Panc1 (cell line): ENCODE data around the gene NOP16. TPM values are rescaled to one million over a fixed set of nuclear protein-coding genes. Genes with fewer than 3 reads are reported as not detected.

ENCODE experiments used
- ATAC-seq: fragments of 200-7000 bp; cut with Tn5 transposase; 2 replicates; pipeline ENCODE4 v1.9.1; 2020; ENCODE audit warnings: mild to moderate bottlenecking, moderate library complexity
- BruUV-seq: library from RNA; stranded (reverse); fragments of 400-500 nt; replicated peaks from 2 replicates; lab custom pipeline; 2021; lab: Mats Ljungman, UMichigan
- CTCF ChIA-PET: fragments of 300-600 bp; sonication (Branson Sonifier 250); formaldehyde crosslinking; loops from one replicate; lab custom pipeline; 2022; ENCODE audit warnings: antibody characterized with exemption; lab: Charles Lee
- POLR2A ChIA-PET: fragments of 300-600 bp; sonication (Branson Sonifier 250); formaldehyde crosslinking; loops from one replicate; lab custom pipeline; 2022; ENCODE audit warnings: antibody characterized with exemption; lab: Charles Lee
- DNase-seq: peaks from one replicate; pipeline ENCODE4 v3.0.0-alpha.2; 2010; ENCODE audit warnings: low read depth, low spot score
- H3K27ac ChIP-seq: 2 replicates; pipeline ENCODE4 v1.5.1; 2011; ENCODE audit warnings: mild to moderate bottlenecking, low read length, inconsistent platforms
- H3K27me3 ChIP-seq: fragments of 200-500 bp; sonication (Bioruptor generic); 2 replicates; pipeline ENCODE4 v1.6.0; 2014; ENCODE audit warnings: low read length, inconsistent platforms; ENCODE audit not compliant: control insufficient read depth, insufficient read depth
- H3K36me3 ChIP-seq: fragments of 200-500 bp; sonication (Bioruptor generic); 2 replicates; pipeline ENCODE4 v1.5.1; 2014; ENCODE audit warnings: inconsistent platforms, mild to moderate bottlenecking, low read length, moderate library complexity; ENCODE audit not compliant: control insufficient read depth, insufficient read depth
- H3K4me1 ChIP-seq: 2 replicates; pipeline ENCODE4 v1.5.1; 2011; ENCODE audit warnings: inconsistent platforms, mild to moderate bottlenecking, low read length, moderate library complexity; ENCODE audit not compliant: control insufficient read depth, insufficient read depth
- H3K4me3 ChIP-seq, 2 experiments: 2 replicates each; pipeline ENCODE4 v1.5.1; 2011 to 2012; ENCODE audit warnings: low read depth in 2 of 2, low read length in 2 of 2, mild to moderate bottlenecking in 2 of 2, inconsistent platforms in 1 of 2, moderate library complexity in 1 of 2
- H3K9me3 ChIP-seq: fragments of 200-500 bp; sonication (Bioruptor generic); 2 replicates; pipeline ENCODE4 v1.5.1; 2014; ENCODE audit warnings: low read depth, mild to moderate bottlenecking, inconsistent platforms, low read length, moderate library complexity; ENCODE audit not compliant: control insufficient read depth, insufficient read depth
- POLR2AphosphoS5 ChIP-seq: IDR thresholded peaks from 2 replicates; pipeline ENCODE4 v1.6.1; 2012; ENCODE audit warnings: mild to moderate bottlenecking, low read depth, low read length, moderate library complexity
- SIN3A ChIP-seq: IDR thresholded peaks from 2 replicates; pipeline ENCODE4 v1.6.1; 2012; ENCODE audit warnings: low read depth, mild to moderate bottlenecking, low read length, moderate library complexity, borderline replicate concordance; ENCODE audit not compliant: insufficient read depth
- TCF7L2 ChIP-seq: IDR thresholded peaks from 2 replicates; pipeline ENCODE4 v1.6.1; 2011; ENCODE audit warnings: mild to moderate bottlenecking, low read depth, low read length, inconsistent platforms
- in situ Hi-C: cut with HindIII; loops from 2 replicates; pipeline ENCODE4 v1.10.0; 2016; ENCODE audit warnings: low sequenced_read_pairs, low pct_unique_long_range_greater_than_20kb
- intact Hi-C: fragments of 100-400 bp; cut with micrococcal nuclease; formaldehyde crosslinking; loops from one replicate; pipeline ENCODE4 v1.10.0; 2022; ENCODE audit not compliant: unreplicated experiment
- total RNA-seq: library from RNA; stranded (reverse); gene quantifications from one replicate; pipeline ENCODE4 v1.2.1, GENCODE V29; 2021; ENCODE audit not compliant: unreplicated experiment
- TF ChIP-seq, protein P1 (sequence below): fragments of 450-650 bp; IDR thresholded peaks from 2 replicates; pipeline ENCODE4 v1.5.1; 2017; ENCODE audit warnings: mild to moderate bottlenecking
- TF ChIP-seq, protein P2 (sequence below), 2 experiments: IDR thresholded peaks; 2 replicates each; pipeline ENCODE4 v1.6.1; 2011 to 2012; ENCODE audit warnings: low read depth in 2 of 2, control low read depth in 1 of 2, low read length in 1 of 2, mild to moderate bottlenecking in 1 of 2, moderate library complexity in 1 of 2; ENCODE audit not compliant: insufficient read depth in 1 of 2

NOP16 gene
- total RNA-seq, 1 experiment from 2014 or later = 76.2 TPM

DNA sequence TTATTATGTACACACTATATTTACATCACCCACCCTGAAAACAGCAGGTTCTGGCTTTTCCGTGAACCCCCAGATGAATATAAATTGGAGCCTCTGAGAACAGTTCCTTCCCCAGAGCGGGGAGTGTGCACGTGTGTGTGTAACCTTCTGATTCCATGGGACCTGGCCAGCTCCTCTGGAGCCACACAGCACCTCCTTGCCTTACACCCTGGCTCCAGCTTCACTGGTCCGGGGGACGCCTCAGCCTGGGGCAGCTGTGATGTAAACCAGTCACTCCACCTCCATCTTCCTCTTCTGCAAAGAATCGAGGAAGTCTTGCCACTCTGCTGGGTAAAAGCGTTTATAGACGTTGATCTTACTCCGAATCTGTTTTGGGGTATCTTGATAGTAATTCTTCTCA, 4.4 kb downstream of the NOP16 start:
- ChIA-PET CTCF (no interaction called here), POLR2A (no interaction called here)
- in situ Hi-C loops (no loop called here), intact Hi-C loops (no loop called here)
- TF ChIP-seq, protein P1, sequence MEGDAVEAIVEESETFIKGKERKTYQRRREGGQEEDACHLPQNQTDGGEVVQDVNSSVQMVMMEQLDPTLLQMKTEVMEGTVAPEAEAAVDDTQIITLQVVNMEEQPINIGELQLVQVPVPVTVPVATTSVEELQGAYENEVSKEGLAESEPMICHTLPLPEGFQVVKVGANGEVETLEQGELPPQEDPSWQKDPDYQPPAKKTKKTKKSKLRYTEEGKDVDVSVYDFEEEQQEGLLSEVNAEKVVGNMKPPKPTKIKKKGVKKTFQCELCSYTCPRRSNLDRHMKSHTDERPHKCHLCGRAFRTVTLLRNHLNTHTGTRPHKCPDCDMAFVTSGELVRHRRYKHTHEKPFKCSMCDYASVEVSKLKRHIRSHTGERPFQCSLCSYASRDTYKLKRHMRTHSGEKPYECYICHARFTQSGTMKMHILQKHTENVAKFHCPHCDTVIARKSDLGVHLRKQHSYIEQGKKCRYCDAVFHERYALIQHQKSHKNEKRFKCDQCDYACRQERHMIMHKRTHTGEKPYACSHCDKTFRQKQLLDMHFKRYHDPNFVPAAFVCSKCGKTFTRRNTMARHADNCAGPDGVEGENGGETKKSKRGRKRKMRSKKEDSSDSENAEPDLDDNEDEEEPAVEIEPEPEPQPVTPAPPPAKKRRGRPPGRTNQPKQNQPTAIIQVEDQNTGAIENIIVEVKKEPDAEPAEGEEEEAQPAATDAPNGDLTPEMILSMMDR = no peak
- TF ChIP-seq SIN3A (no peak), TCF7L2 (no peak), POLR2AphosphoS5 (no peak)
- TF ChIP-seq, protein P2, sequence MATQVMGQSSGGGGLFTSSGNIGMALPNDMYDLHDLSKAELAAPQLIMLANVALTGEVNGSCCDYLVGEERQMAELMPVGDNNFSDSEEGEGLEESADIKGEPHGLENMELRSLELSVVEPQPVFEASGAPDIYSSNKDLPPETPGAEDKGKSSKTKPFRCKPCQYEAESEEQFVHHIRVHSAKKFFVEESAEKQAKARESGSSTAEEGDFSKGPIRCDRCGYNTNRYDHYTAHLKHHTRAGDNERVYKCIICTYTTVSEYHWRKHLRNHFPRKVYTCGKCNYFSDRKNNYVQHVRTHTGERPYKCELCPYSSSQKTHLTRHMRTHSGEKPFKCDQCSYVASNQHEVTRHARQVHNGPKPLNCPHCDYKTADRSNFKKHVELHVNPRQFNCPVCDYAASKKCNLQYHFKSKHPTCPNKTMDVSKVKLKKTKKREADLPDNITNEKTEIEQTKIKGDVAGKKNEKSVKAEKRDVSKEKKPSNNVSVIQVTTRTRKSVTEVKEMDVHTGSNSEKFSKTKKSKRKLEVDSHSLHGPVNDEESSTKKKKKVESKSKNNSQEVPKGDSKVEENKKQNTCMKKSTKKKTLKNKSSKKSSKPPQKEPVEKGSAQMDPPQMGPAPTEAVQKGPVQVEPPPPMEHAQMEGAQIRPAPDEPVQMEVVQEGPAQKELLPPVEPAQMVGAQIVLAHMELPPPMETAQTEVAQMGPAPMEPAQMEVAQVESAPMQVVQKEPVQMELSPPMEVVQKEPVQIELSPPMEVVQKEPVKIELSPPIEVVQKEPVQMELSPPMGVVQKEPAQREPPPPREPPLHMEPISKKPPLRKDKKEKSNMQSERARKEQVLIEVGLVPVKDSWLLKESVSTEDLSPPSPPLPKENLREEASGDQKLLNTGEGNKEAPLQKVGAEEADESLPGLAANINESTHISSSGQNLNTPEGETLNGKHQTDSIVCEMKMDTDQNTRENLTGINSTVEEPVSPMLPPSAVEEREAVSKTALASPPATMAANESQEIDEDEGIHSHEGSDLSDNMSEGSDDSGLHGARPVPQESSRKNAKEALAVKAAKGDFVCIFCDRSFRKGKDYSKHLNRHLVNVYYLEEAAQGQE (IDR thresholded peaks at IDR 0.05; ENCODE audit: insufficient read depth in 1 of 2, low read depth in 2 of 2, low read length in 1 of 2) = no peak
- DNase-seq (no peak), ATAC-seq (no peak)
- Histone ChIP-seq H3K4me3 (no peak overlapping the region), H3K4me1 (peaks cover 15% of the 10 kb centered on the region), H3K27ac (no peak overlapping the region), H3K36me3 (peaks cover 32% of the 10 kb centered on the region), H3K27me3 (no peaks in the 10 kb centered on the region), H3K9me3 (no peaks in the 10 kb centered on the region)
- no TSS peak for BruUV-seq

DNA sequence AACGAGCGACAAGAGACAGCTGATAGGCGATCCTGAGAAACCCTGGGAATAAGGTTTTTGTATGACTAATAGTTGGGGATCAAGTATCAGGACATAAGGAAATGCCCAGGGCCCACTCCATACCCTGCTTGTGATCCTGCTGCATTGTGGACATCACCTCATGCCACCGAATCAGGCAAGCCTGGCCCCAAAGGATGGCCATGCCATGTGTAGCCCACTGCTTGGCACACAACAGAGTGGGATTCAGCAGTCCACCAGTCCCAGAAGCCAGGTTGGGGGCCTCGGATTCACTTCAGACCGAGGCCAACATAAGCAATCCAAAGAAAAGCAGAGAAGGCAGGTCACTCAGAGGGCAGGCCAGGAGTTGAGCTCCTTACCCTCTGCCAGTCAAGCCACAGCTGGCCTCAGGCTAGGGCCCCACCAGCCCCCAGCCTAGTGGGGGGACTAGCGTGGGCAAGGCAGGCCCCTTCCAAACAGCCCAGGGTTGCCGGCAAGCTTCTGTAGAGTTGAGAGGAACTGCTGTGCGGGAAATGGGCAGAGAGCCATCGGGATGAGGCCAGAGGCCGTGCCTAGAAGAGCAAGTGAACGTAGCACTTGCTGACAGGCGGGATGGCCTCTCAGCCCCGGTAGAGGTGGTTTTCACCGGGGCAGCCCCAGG, 5.0 kb downstream of the NOP16 start:
- ATAC-seq (no peak), DNase-seq (no peak)
- Histone ChIP-seq H3K4me3 (no peak overlapping the region), H3K27ac (no peak overlapping the region), H3K36me3 (peaks cover 32% of the 10 kb centered on the region), H3K27me3 (no peaks in the 10 kb centered on the region), H3K9me3 (no peaks in the 10 kb centered on the region), H3K4me1 (peaks cover 15% of the 10 kb centered on the region)
- in situ Hi-C loops = no loop called here
- BruUV-seq = no TSS peak
- intact Hi-C loops = no loop called here
- no peak for TF ChIP-seq POLR2AphosphoS5
- TF ChIP-seq, protein P2 (IDR thresholded peaks at IDR 0.05; ENCODE audit: insufficient read depth in 1 of 2, low read depth in 2 of 2, low read length in 1 of 2) = no peak
- TF ChIP-seq TCF7L2 = no peak
- TF ChIP-seq, protein P1 = no peak
- no peak for TF ChIP-seq SIN3A
- ChIA-PET CTCF (no interaction called here), POLR2A (no interaction called here)
